HEK293 (cell line): ENCODE data around the gene CPN2.

Experiments
- CTCF ChIP-seq: fragments of 450-650 bp; formaldehyde crosslinking; IDR thresholded peaks from 2 replicates; pipeline ENCODE4 v1.5.1; 2016; ENCODE audit warnings: missing biosample characterization, missing genetic modification characterization
- REPIN1 ChIP-seq: fragments of 450-650 bp; formaldehyde crosslinking; IDR thresholded peaks from 2 replicates; pipeline ENCODE4 v1.5.1; 2017; ENCODE audit warnings: missing biosample characterization, missing genetic modification characterization, low read depth
- ZNF24 ChIP-seq: fragments of 450-650 bp; formaldehyde crosslinking; IDR thresholded peaks from 2 replicates; pipeline ENCODE4 v1.5.1; 2016; ENCODE audit warnings: missing biosample characterization, missing genetic modification characterization
- ZNF302 ChIP-seq: fragments of 450-650 bp; formaldehyde crosslinking; IDR thresholded peaks from 2 replicates; pipeline ENCODE4 v1.5.1; 2016; ENCODE audit warnings: missing biosample characterization, missing genetic modification characterization, low read depth
- TF ChIP-seq, protein P1 (sequence below): fragments of 450-650 bp; formaldehyde crosslinking; IDR thresholded peaks from 2 replicates; pipeline ENCODE4 v1.5.1; 2016; ENCODE audit warnings: missing biosample characterization, missing genetic modification characterization

DNA sequence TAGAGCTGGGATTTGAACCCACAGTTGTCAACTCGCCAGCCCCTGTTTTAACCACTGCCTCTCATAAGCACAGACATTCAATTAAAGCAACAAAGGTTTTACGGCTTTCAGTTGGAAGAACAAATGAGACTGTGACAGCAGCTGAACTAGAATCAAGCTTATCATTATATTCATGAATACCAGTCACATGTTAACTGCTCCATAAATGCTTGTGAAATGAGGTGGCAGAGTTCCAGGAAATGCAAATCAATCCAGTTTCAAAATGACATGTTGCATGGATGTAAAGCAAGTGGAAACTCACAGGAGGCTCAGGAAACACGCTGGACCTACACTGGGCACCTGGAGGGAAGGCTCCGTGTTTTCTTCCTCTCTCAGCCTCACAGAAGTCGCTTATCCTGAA lies 44.1 kb upstream of the CPN2 start:
- TF ChIP-seq CTCF (tag by site-specific recombination) (no peak), ZNF24 (tag by site-specific recombination) (no peak), REPIN1 (no peak), ZNF302 (no peak)
- TF ChIP-seq, protein P1, sequence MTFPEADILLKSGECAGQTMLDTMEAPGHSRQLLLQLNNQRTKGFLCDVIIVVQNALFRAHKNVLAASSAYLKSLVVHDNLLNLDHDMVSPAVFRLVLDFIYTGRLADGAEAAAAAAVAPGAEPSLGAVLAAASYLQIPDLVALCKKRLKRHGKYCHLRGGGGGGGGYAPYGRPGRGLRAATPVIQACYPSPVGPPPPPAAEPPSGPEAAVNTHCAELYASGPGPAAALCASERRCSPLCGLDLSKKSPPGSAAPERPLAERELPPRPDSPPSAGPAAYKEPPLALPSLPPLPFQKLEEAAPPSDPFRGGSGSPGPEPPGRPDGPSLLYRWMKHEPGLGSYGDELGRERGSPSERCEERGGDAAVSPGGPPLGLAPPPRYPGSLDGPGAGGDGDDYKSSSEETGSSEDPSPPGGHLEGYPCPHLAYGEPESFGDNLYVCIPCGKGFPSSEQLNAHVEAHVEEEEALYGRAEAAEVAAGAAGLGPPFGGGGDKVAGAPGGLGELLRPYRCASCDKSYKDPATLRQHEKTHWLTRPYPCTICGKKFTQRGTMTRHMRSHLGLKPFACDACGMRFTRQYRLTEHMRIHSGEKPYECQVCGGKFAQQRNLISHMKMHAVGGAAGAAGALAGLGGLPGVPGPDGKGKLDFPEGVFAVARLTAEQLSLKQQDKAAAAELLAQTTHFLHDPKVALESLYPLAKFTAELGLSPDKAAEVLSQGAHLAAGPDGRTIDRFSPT (tag by site-specific recombination), result no peak
